Measurements from ENCODE around the gene CRYGA. TPM values are rescaled to one million over a fixed set of nuclear protein-coding genes. Genes with fewer than 3 reads are reported as not detected.
"Not testable (repeated sequence)": the region's sequence is repeated elsewhere in the genome, so short reads cannot be mapped to it uniquely, and the experiment has no call there.

The CRYGA gene
- total and polyA plus RNA-seq, 8 donors, result not detected

- no peaks in the 10 kb centered on the region for H3K9me3 ChIP-seq
- H3K27me3 ChIP-seq, result no peaks in the 10 kb centered on the region
- 97% methylated on average over 3 of the region's 3 CpGs for WGBS, 2 donors
- TF ChIP-seq CTCF (IDR thresholded peaks at IDR 0.05), result no peak
- no peak for DNase-seq
- no peak overlapping the region for H3K4me3 ChIP-seq
- no peaks in the 10 kb centered on the region for H3K4me1 ChIP-seq
- no peak for ATAC-seq
- H3K27ac ChIP-seq, result no peak overlapping the region
- FAIRE-seq, result no peak
- intact Hi-C loops (cut with DNase I), result no loop called here
- H3K36me3 ChIP-seq, result no peaks in the 10 kb centered on the region
These were observed 44.5 kb downstream of the CRYGA start for GRCh38 chr2:208118918-208119317.

- H3K27me3 ChIP-seq; H3K36me3 ChIP-seq; FAIRE-seq; H3K4me1 ChIP-seq; H3K9me3 ChIP-seq; intact Hi-C loops (cut with DNase I); H3K4me3 ChIP-seq; ATAC-seq; DNase-seq; H3K27ac ChIP-seq: not testable (repeated sequence)
- 82 to 83% methylated on average over 11 of the region's 11 CpGs for WGBS, 2 donors
These were observed 46.0 kb downstream of the CRYGA start for GRCh38 chr2:208117390-208117789.

GRCh38 chr2:208112969-208113368 lies 50.4 kb downstream of the CRYGA start:
- no peaks in the 10 kb centered on the region for H3K27me3 ChIP-seq
- no peak for DNase-seq
- H3K36me3 ChIP-seq, result no peaks in the 10 kb centered on the region
- no peak overlapping the region for H3K27ac ChIP-seq
- H3K4me3 ChIP-seq, result no peak overlapping the region
- no peak for TF ChIP-seq CTCF (IDR thresholded peaks at IDR 0.05)
- FAIRE-seq, result no peak
- intact Hi-C loops (cut with DNase I), result no loop called here
- no peaks in the 10 kb centered on the region for H3K9me3 ChIP-seq
- 56 to 61% methylated on average over 7 of the region's 7 CpGs for WGBS, 2 donors
- no peaks in the 10 kb centered on the region for H3K4me1 ChIP-seq
- ATAC-seq, result no peak

GRCh38 chr2:208112273-208112745 lies 51.1 kb downstream of the CRYGA start:
- H3K27ac ChIP-seq; H3K4me3 ChIP-seq; H3K4me1 ChIP-seq; intact Hi-C loops (cut with DNase I); H3K27me3 ChIP-seq; H3K36me3 ChIP-seq; H3K9me3 ChIP-seq; FAIRE-seq; ATAC-seq; DNase-seq: not testable (repeated sequence)
- WGBS, 2 donors, result 28 to 34% methylated on average over 25 to 36 of the region's 36 CpGs

Other genes with a start within 250 kb of the CRYGA start
- gene PLEKHM3, start 138.1 kb downstream of the CRYGA start, total RNA-seq, result 10 to 100 TPM in 1 of 6 donors, 1 to 10 TPM in 5; 4.6 to 10.2 (median 5.4) TPM
- 1 to 10 TPM; 3.0 to 5.6 TPM for gene PLEKHM3, start 138.1 kb downstream of the CRYGA start, polyA plus RNA-seq
- gene CRYGD, start 39.1 kb downstream of the CRYGA start, total RNA-seq, result not detected
- gene CRYGD, start 39.1 kb downstream of the CRYGA start, polyA plus RNA-seq, result under 1 TPM in 1 of 2 donors, not detected in 1; 0.28 TPM
- not detected for gene CRYGC, start 33.8 kb downstream of the CRYGA start, total RNA-seq
- not detected for gene CRYGC, start 33.8 kb downstream of the CRYGA start, polyA plus RNA-seq
- gene CRYGB, start 17.4 kb downstream of the CRYGA start, total RNA-seq, result not detected
- gene CRYGB, start 17.4 kb downstream of the CRYGA start, polyA plus RNA-seq, result not detected
- gene C2orf80, start 26.4 kb upstream of the CRYGA start, total RNA-seq, result not detected
- not detected for gene C2orf80, start 26.4 kb upstream of the CRYGA start, polyA plus RNA-seq
- gene IDH1, start 91.5 kb upstream of the CRYGA start, total RNA-seq, result 10 to 100 TPM; 16.7 to 57.8 (median 43.1) TPM
- gene IDH1, start 91.5 kb upstream of the CRYGA start, polyA plus RNA-seq, result 10 to 100 TPM; 14.2 to 24.5 TPM
- gene PIKFYVE, start 102.7 kb upstream of the CRYGA start, total RNA-seq, result 10 to 100 TPM; 11.5 to 16.1 (median 14.2) TPM
- 1 to 10 TPM; 6.0 to 7.3 TPM for gene PIKFYVE, start 102.7 kb upstream of the CRYGA start, polyA plus RNA-seq
- gene PTH2R, start 243.2 kb upstream of the CRYGA start, total RNA-seq, result under 1 TPM; 0.19 to 0.62 (median 0.46) TPM
- gene PTH2R, start 243.2 kb upstream of the CRYGA start, polyA plus RNA-seq, result 1 to 10 TPM in 1 of 2 donors, under 1 TPM in 1; 0.49 to 1.5 TPM